ENCODE data around the gene SCEL.

Gene SCEL

DNA sequence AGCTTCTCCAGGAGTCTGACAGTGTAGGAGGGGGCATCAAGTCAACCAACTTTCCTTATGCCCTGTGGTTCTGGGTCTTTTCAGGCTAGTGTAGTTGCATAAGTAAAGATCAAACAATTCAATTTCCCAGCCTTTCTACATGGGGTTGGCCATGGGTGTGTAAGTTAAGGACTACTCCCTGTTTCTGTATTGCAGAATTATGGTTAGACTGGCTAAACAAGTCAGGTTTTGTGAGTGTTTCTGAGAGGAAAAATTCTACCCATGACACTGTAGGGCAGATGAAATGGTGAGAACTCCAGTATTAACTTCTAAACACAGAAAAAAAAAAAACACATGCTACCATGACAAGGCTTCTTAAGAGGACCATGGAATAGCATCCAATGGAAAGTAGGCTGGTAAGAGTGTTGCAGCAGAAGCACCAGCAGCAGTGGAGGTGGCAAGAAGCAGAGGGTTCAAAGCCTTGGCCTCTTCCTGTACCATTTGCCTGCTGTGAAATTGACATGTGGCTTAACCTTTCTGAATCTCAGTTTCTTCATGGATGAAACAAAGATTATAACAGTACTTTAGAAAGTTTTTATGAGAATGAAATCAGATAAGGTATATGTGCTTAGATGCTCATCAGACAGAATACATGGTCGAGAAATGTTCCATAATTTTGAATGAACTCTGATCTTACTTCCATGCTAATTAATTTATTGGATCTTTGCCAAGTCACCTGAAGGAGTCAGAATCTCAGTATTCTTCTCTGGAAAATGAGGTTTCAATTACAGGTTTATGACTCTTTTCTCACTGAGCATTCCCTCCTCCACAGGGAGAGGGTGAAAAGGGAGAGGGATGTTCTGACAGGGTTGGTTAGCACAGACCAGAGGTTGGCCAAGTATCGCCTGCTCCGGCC is 11.4 kb upstream of the SCEL start:
- TF ChIP-seq TAF1 (IDR thresholded peaks at IDR 0.05; ENCODE audit: borderline replicate concordance, insufficient read depth, low read length): no peak
- TF ChIP-seq SIN3A (IDR thresholded peaks at IDR 0.05; ENCODE audit: borderline replicate concordance, insufficient read depth, low read length): no peak
- TF ChIP-seq POLR2AphosphoS5 (IDR thresholded peaks at IDR 0.05; ENCODE audit: low read depth, low read length): no peak
- TF ChIP-seq, protein P1, sequence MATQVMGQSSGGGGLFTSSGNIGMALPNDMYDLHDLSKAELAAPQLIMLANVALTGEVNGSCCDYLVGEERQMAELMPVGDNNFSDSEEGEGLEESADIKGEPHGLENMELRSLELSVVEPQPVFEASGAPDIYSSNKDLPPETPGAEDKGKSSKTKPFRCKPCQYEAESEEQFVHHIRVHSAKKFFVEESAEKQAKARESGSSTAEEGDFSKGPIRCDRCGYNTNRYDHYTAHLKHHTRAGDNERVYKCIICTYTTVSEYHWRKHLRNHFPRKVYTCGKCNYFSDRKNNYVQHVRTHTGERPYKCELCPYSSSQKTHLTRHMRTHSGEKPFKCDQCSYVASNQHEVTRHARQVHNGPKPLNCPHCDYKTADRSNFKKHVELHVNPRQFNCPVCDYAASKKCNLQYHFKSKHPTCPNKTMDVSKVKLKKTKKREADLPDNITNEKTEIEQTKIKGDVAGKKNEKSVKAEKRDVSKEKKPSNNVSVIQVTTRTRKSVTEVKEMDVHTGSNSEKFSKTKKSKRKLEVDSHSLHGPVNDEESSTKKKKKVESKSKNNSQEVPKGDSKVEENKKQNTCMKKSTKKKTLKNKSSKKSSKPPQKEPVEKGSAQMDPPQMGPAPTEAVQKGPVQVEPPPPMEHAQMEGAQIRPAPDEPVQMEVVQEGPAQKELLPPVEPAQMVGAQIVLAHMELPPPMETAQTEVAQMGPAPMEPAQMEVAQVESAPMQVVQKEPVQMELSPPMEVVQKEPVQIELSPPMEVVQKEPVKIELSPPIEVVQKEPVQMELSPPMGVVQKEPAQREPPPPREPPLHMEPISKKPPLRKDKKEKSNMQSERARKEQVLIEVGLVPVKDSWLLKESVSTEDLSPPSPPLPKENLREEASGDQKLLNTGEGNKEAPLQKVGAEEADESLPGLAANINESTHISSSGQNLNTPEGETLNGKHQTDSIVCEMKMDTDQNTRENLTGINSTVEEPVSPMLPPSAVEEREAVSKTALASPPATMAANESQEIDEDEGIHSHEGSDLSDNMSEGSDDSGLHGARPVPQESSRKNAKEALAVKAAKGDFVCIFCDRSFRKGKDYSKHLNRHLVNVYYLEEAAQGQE (IDR thresholded peaks at IDR 0.05; ENCODE audit: insufficient read depth in 1 of 2, low read depth in 2 of 2, low read length in 2 of 2): no peak
- no peak for TF ChIP-seq FOXP2 (optimal IDR thresholded peaks at IDR 0.05; ENCODE audit: borderline replicate concordance, extremely low read depth, extremely low read length, insufficient read depth)

DNA sequence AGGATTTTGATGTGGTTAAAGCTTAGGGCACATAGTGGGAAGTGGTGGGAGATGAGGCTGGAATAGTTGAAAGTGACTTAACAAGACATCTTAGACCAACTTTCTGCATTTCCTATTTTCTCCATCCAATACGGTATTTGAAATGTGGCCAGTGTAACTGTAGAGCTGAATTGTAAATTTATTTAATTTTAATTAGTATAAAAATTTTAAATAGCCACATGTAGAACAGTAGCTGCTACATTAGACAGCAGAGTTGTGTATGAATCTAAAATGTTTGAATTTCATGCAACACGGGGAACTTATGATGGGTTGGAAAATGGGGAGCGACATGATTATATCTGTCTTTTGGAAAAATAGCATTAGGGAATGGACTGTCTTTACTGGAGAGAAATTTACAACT is 7.1 kb upstream of the SCEL start:
- TF ChIP-seq POLR2AphosphoS5 (IDR thresholded peaks at IDR 0.05; ENCODE audit: low read depth, low read length) (no peak), SIN3A (IDR thresholded peaks at IDR 0.05; ENCODE audit: borderline replicate concordance, insufficient read depth, low read length) (no peak), TAF1 (IDR thresholded peaks at IDR 0.05; ENCODE audit: borderline replicate concordance, insufficient read depth, low read length) (no peak), FOXP2 (optimal IDR thresholded peaks at IDR 0.05; ENCODE audit: borderline replicate concordance, extremely low read depth, extremely low read length, insufficient read depth) (no peak)
- TF ChIP-seq, protein P1 (IDR thresholded peaks at IDR 0.05; ENCODE audit: insufficient read depth in 1 of 2, low read depth in 2 of 2, low read length in 2 of 2): no peak

DNA sequence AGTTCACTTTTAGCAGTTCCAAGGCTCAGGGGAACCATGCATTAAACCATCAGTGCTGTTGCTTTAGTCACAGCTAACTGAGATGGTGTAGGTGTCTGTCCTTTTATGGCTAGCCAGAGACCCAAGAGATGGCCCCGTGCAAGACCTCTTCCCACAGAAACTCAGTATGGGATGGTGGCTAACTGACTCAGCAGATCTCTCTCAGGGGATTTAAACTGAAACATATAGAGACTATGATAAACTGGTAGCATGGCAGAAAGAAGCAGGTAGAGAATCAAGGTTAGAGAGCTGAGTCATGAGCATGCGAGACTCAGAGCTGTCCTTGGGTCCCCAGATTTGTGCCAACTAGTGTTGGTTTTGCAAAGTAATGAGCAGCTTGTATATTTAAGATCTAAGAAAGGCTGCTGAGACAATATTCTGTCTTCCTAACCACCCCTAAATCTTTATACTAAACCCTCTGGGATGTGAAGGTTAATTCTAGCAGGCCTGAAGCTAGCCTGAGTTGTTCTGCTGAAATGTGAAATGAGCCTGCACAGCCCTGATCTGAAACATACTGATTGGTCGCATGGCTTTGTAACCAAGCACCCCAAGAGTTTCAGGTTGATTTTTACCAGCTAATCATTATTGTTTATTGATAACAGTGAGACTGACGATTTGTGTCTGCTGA is 6.5 kb upstream of the SCEL start:
- TF ChIP-seq SIN3A (IDR thresholded peaks at IDR 0.05; ENCODE audit: borderline replicate concordance, insufficient read depth, low read length) (no peak), POLR2AphosphoS5 (IDR thresholded peaks at IDR 0.05; ENCODE audit: low read depth, low read length) (no peak), FOXP2 (optimal IDR thresholded peaks at IDR 0.05; ENCODE audit: borderline replicate concordance, extremely low read depth, extremely low read length, insufficient read depth) (no peak), TAF1 (IDR thresholded peaks at IDR 0.05; ENCODE audit: borderline replicate concordance, insufficient read depth, low read length) (no peak)
- TF ChIP-seq, protein P1 (IDR thresholded peaks at IDR 0.05; ENCODE audit: insufficient read depth in 1 of 2, low read depth in 2 of 2, low read length in 2 of 2): no peak

DNA sequence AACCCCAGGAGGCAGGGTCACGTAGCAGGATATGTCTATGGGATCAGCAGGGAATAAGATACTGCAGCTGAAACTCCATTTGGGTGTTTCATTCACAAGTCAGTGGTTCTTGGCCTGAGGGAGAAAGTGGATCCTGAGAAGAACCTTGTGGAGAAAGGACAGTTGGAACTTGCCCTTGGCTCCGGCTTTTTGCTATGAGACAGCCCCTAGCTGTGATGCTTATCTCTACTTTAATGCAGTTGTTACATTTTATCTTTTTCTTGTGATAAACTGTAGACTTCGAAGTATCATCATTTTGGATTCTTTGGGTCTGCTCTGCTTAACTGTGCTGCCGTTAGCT is 6.0 kb upstream of the SCEL start:
- TF ChIP-seq FOXP2 (optimal IDR thresholded peaks at IDR 0.05; ENCODE audit: borderline replicate concordance, extremely low read depth, extremely low read length, insufficient read depth) (no peak), POLR2AphosphoS5 (IDR thresholded peaks at IDR 0.05; ENCODE audit: low read depth, low read length) (no peak), SIN3A (IDR thresholded peaks at IDR 0.05; ENCODE audit: borderline replicate concordance, insufficient read depth, low read length) (no peak), TAF1 (IDR thresholded peaks at IDR 0.05; ENCODE audit: borderline replicate concordance, insufficient read depth, low read length) (no peak)
- TF ChIP-seq, protein P1 (IDR thresholded peaks at IDR 0.05; ENCODE audit: insufficient read depth in 1 of 2, low read depth in 2 of 2, low read length in 2 of 2): no peak

All from PFSK-1 (cell line).